Measurements from ENCODE around the gene RAD21L1.
"Not testable (repeated sequence)": the region's sequence is repeated elsewhere in the genome, so short reads cannot be mapped to it uniquely, and the experiment has no call there.

Gene RAD21L1

DNA sequence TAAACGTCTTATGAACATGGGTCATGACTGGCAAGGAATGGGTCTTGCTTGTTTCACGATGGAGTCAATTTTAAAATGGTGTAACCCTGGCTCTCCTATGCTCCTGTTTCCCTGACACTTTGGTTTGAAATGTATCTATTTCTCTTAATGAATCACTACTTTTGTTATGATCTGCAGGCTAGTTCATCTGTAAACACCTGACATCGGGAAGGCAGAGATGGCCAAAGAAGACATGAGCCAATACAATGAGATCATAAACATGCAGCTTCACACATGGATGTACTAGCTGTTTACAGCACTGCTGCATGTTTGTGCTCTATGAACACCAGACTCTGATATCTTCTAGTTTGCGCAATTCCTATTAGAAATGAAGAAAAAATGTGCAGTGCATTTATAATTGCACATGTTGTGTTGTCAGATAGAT lies 11.0 kb upstream of the RAD21L1 start:
- Histone ChIP-seq H3K27me3 (ENCODE audit: insufficient read depth, poor library complexity, severe bottlenecking) (no peaks in the 10 kb centered on the region), H3K4me3 (replicated peaks; ENCODE audit: insufficient read depth, low read length) (no peak overlapping the region), H3K27ac (replicated peaks) (no peak overlapping the region)
- no peak for TF ChIP-seq CTCF (IDR thresholded peaks at IDR 0.05; ENCODE audit: insufficient read depth, low read length)
- TF ChIP-seq SPI1 (IDR thresholded peaks at IDR 0.05; ENCODE audit: borderline replicate concordance, low read depth) = no peak
- no peak for TF ChIP-seq GABPA (IDR thresholded peaks at IDR 0.05; ENCODE audit: low read depth)
- TF ChIP-seq REST (IDR thresholded peaks at IDR 0.05; ENCODE audit: insufficient replicate concordance, low read depth) = no peak
- no peak for DNase-seq (ENCODE audit: low read depth in 1 of 2, low spot score in 1 of 2)

DNA sequence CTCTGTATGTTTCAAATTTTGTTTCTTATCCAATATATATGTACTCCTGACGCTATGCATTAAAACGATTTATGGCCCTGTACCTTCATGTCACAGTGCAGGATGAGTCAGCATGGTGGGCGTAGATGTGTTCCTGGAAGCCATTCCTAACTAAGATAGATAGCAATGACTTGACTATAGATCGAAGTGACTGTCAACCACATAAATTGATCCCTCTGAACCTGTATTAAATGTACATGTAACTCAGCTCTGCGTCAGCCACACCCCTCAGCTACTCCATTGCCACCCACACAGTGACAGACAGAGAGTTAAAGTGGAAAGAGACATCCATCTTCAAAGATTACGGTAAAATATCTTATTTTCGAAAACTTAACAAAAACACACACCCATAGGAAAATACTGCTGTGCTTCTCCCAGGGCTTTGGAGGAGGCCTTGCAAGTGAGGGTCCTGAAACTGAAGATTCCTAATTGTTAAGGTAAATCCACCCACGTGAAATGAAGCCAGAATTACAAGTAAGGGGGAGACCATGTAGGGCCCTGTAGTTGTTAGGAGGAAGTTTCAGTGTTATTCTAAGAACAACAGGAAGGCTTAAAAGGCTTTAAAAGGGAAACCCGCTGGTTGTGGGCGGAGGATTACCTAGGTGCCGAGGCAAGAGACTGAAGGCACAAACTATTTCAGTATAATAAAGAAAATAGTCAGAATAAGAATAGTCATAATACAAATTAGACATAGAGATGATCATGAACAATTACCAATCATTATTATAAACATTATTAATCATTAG lies 10.3 kb upstream of the RAD21L1 start:
- no peak for TF ChIP-seq SPI1 (IDR thresholded peaks at IDR 0.05; ENCODE audit: borderline replicate concordance, low read depth)
- TF ChIP-seq POLR2AphosphoS5 (IDR thresholded peaks at IDR 0.05; ENCODE audit: low read depth) = no peak
- TF ChIP-seq REST (IDR thresholded peaks at IDR 0.05; ENCODE audit: insufficient replicate concordance, low read depth) = no peak
- no peak for TF ChIP-seq CTCF (IDR thresholded peaks at IDR 0.05; ENCODE audit: insufficient read depth, low read length)
- TF ChIP-seq GABPA (IDR thresholded peaks at IDR 0.05; ENCODE audit: low read depth) = no peak
- H3K27ac ChIP-seq (replicated peaks) = no peak overlapping the region
- H3K4me3 ChIP-seq (replicated peaks; ENCODE audit: insufficient read depth, low read length) = no peak overlapping the region
- no peak for DNase-seq (ENCODE audit: low read depth in 1 of 2, low spot score in 1 of 2)
- H3K27me3 ChIP-seq (ENCODE audit: insufficient read depth, poor library complexity, severe bottlenecking) = no peaks in the 10 kb centered on the region

- not testable (repeated sequence) for DNase-seq (ENCODE audit: low read depth in 1 of 2, low spot score in 1 of 2); H3K4me3 ChIP-seq (replicated peaks; ENCODE audit: insufficient read depth, low read length); H3K27me3 ChIP-seq (ENCODE audit: insufficient read depth, poor library complexity, severe bottlenecking); H3K27ac ChIP-seq (replicated peaks)
Measured at GRCh38 chr20:1216527-1217427, 9.1 kb upstream of the RAD21L1 start.

DNA sequence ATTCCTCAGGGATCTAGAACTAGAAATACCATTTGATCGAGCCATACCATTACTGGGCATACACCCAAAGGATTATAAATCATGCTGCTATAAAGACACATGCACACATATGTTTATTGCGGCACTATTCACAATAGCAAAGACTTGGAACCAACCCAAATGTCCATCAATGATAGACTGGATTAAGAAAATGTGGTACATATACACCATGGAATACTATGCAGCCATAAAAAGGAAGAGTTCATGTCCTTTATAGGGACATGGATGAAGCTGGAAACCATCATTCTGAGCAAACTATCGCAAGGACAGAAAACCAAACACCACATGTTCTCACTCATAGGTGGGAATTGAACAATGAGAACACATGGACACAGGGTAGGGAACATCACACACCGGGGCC lies 3.1 kb upstream of the RAD21L1 start:
- H3K27me3 ChIP-seq (ENCODE audit: insufficient read depth, poor library complexity, severe bottlenecking) = peaks cover 21% of the 10 kb centered on the region

More for the DNA sequence above, 3.1 kb upstream of the RAD21L1 start:
- not testable (repeated sequence) for H3K27ac ChIP-seq (replicated peaks); DNase-seq (ENCODE audit: low read depth in 1 of 2, low spot score in 1 of 2); H3K4me3 ChIP-seq (replicated peaks; ENCODE audit: insufficient read depth, low read length)

Data from HL-60 (cell line).